Hepatocyte (in vitro differentiated cells): ENCODE measurements around the gene ARHGEF1.

Experiments
- EZH2phosphoT487 ChIP-seq: fragments of 200-600 bp; sonication (generic); IDR thresholded peaks from one replicate; pipeline ENCODE4 v1.6.1; 2018; ENCODE audit warnings: antibody characterized with exemption, mild to moderate bottlenecking, low read depth, moderate library complexity; ENCODE audit not compliant: unreplicated experiment, severe bottlenecking
- TF ChIP-seq, protein P1 (sequence below): fragments of 200-600 bp; sonication (generic); IDR thresholded peaks from 2 replicates; pipeline ENCODE4 v1.5.1; 2016; ENCODE audit warnings: antibody characterized with exemption, mild to moderate bottlenecking; ENCODE audit not compliant: poor library complexity

DNA sequence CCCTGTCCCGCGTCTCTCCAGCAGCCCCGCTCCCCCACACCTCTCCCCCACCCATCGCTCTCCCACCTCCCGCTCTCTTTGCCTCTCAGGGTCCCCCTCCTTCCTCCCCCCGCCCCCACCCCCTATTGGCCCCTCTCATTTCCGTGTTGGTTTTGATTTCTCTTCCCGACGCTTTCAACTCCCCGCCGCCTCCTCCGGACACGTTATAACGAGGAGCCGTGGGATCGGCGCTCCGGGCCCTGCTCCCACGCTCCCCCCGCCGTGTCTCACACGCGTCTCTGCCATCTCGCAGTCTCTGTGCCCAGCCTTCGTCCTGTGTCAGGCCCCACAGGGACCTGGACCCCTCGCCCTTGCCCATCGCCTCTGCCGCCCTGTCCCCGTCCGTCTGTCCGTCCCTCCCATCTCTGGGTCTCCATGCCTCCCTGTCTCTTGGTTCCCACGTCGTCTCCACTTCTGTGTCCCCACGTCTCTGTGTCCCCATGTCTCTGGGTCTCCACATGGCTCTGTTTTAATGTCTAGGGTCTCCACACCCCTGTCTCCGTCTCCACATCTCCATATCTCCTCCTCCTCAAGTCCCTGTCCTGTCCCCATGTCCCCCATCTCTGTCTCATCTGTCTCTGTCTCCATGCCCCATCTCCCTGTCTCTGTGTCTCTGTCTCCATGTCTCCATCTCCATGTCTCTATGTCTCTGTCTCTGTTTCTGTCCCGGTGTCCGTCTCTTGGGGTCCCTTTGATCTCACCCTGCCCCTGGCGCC is 32.2 kb downstream of the ARHGEF1 start:
- TF ChIP-seq, protein P1, sequence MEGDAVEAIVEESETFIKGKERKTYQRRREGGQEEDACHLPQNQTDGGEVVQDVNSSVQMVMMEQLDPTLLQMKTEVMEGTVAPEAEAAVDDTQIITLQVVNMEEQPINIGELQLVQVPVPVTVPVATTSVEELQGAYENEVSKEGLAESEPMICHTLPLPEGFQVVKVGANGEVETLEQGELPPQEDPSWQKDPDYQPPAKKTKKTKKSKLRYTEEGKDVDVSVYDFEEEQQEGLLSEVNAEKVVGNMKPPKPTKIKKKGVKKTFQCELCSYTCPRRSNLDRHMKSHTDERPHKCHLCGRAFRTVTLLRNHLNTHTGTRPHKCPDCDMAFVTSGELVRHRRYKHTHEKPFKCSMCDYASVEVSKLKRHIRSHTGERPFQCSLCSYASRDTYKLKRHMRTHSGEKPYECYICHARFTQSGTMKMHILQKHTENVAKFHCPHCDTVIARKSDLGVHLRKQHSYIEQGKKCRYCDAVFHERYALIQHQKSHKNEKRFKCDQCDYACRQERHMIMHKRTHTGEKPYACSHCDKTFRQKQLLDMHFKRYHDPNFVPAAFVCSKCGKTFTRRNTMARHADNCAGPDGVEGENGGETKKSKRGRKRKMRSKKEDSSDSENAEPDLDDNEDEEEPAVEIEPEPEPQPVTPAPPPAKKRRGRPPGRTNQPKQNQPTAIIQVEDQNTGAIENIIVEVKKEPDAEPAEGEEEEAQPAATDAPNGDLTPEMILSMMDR = no peak
- no peak for TF ChIP-seq EZH2phosphoT487
